HepG2 (cell line): ENCODE results near the gene GRAMD2A. TPM values are rescaled to one million over a fixed set of nuclear protein-coding genes. Genes with fewer than 3 reads are reported as not detected.

Experiments
- FIP1L1 ChIP-seq: fragments of 200-400 bp; formaldehyde crosslinking; IDR thresholded peaks from 2 replicates; pipeline ENCODE4 v1.6.1; 2018; ENCODE audit warnings: low read depth, mild to moderate bottlenecking, low read length, moderate library complexity, borderline replicate concordance; ENCODE audit not compliant: insufficient read depth
- IRX3 ChIP-seq: sonication (generic); formaldehyde crosslinking; IDR thresholded peaks from 2 replicates; pipeline ENCODE4 v1.8.1; 2023; ENCODE audit warnings: mild to moderate bottlenecking, low read depth, missing genetic modification reagents, borderline replicate concordance
- NFYC ChIP-seq: IDR thresholded peaks from 2 replicates; pipeline ENCODE4 v1.6.1; 2016; ENCODE audit warnings: missing genetic modification reagents, missing compliant biosample characterization
- RBFOX2 ChIP-seq: fragments of 200-400 bp; formaldehyde crosslinking; IDR thresholded peaks from 2 replicates; pipeline ENCODE4 v1.6.1; 2017; ENCODE audit warnings: low read depth, mild to moderate bottlenecking, low read length
- SIN3A ChIP-seq: IDR thresholded peaks from 2 replicates; pipeline ENCODE4 v1.6.1; 2011; ENCODE audit warnings: low read depth, mild to moderate bottlenecking, control low read depth, low read length, borderline replicate concordance
- SP140L ChIP-seq: sonication (generic); formaldehyde crosslinking; IDR thresholded peaks from 2 replicates; pipeline ENCODE4 v1.4.0; 2020; ENCODE audit warnings: missing genetic modification reagents, borderline replicate concordance
- TIGD3 ChIP-seq: sonication (generic); formaldehyde crosslinking; IDR thresholded peaks from 2 replicates; pipeline ENCODE4 v1.5.1; 2020; ENCODE audit warnings: mild to moderate bottlenecking, missing genetic modification reagents, borderline replicate concordance
- ZFAT ChIP-seq: sonication (generic); formaldehyde crosslinking; conservative IDR thresholded peaks from 2 replicates; pipeline ENCODE4 v1.8.1; 2023; ENCODE audit warnings: missing genetic modification reagents, inconsistent platforms
- ZNF180 ChIP-seq: sonication (generic); formaldehyde crosslinking; IDR thresholded peaks from 2 replicates; pipeline ENCODE4 v1.4.0; 2020; ENCODE audit warnings: low read depth, missing genetic modification reagents, borderline replicate concordance
- ZNF335 ChIP-seq: sonication (generic); formaldehyde crosslinking; IDR thresholded peaks from 2 replicates; pipeline ENCODE4 v1.4.0; 2020; ENCODE audit warnings: missing genetic modification reagents
- ZNF354B ChIP-seq: sonication (generic); formaldehyde crosslinking; IDR thresholded peaks from 2 replicates; pipeline ENCODE4 v1.8.0; 2022; ENCODE audit warnings: mild to moderate bottlenecking, missing genetic modification reagents
- ZNF562 ChIP-seq: sonication (generic); formaldehyde crosslinking; IDR thresholded peaks from 2 replicates; pipeline ENCODE4 v1.8.0; 2022; ENCODE audit warnings: missing genetic modification reagents, borderline replicate concordance
- ZNF652 ChIP-seq: IDR thresholded peaks from 2 replicates; pipeline ENCODE4 v1.6.1; 2016; ENCODE audit warnings: low read depth, borderline replicate concordance
- polyA plus RNA-seq, 8 experiments: library from polyadenylated mRNA; depleted of rRNA in 3 of 8; stranded (reverse) in 7 of 8; unstranded in 1 of 8; fragments of >200 nt; fragmentation: Illumina TruSeq in 4 of 8; extraction: Trizol in 4 of 8; gene quantifications; 2 replicates each; pipeline versions ENCODE4 v1.2.1 to v1.2.3, GENCODE V29; 2011 to 2016; ENCODE audit warnings: low read depth in 4 of 8, missing spikeins in 1 of 8, mixed read lengths in 1 of 8; ENCODE audit not compliant: insufficient read depth in 1 of 8
- total RNA-seq, 5 experiments: library from RNA; depleted of rRNA; stranded (reverse); fragments of >200 nt; fragmentation: Illumina TruSeq; extraction: Trizol; gene quantifications; 2 replicates each; pipeline ENCODE4 v1.2.3, GENCODE V29; 2016; ENCODE audit warnings: low read depth in 1 of 5

The GRAMD2A gene
- total and polyA plus RNA-seq, 2 of the 13 experiments (the other 11 are each of a cell fraction or from before 2014, with no cell fraction given) = 0.04 TPM; not detected in 1

GRCh38 chr15:72237029-72237852 lies 39.7 kb upstream of the GRAMD2A start (continued):
- TF ChIP-seq NFYC = no peak
- no peak for TF ChIP-seq ZNF652 (CRISPR knock-in tag)
- peak; percentile 59; the same call in 1 of the 2 replicates for TF ChIP-seq ZNF335
- no peak for TF ChIP-seq SIN3A
- no peak for TF ChIP-seq IRX3
- no peak for TF ChIP-seq FIP1L1
- TF ChIP-seq SP140L = no peak
- TF ChIP-seq ZNF354B (CRISPR knock-in tag) = no peak
- no peak for TF ChIP-seq ZFAT (CRISPR knock-in tag)
- TF ChIP-seq TIGD3 = no peak
- no peak for TF ChIP-seq ZNF562
- 0 out of 2 replicates have a peak, but pooled peaks have one; percentile 18 for TF ChIP-seq RBFOX2
- no peak for TF ChIP-seq ZNF180 (CRISPR knock-in tag)
